ENCODE data around the gene CUL1. TPM values are rescaled to one million over a fixed set of nuclear protein-coding genes. Genes with fewer than 3 reads are reported as not detected.
"Not testable (repeated sequence)": the region's sequence is repeated elsewhere in the genome, so short reads cannot be mapped to it uniquely, and the experiment has no call there.

CUL1 gene
- total RNA-seq, 6 donors from 2014 or later = 29.0 to 65.0 (median 45.9) TPM

- peaks cover 46 to 61% (median 56%) of the 10 kb centered on the region in 4 donors for H3K4me1 ChIP-seq
Measured at GRCh38 chr7:148701414-148701813, 2.7 kb downstream of the CUL1 start.

GRCh38 chr7:148702876-148703670 lies 4.4 kb downstream of the CUL1 start:
- WGBS, 2 donors = 87 to 91% methylated on average over 11 of the region's 11 CpGs
- Histone ChIP-seq H3K27ac (no peak overlapping the region), H3K4me1 (peaks cover 59 to 68% (median 62%) of the 10 kb centered on the region in 4 donors), H3K27me3 (no peaks in the 10 kb centered on the region), H3K4me3 (no peak overlapping the region), H3K9me3 (no peaks in the 10 kb centered on the region), H3K36me3 (no peaks in the 10 kb centered on the region)
- TF ChIP-seq POLR2A (IDR thresholded peaks at IDR 0.05) (no peak), EP300 (IDR thresholded peaks at IDR 0.05) (no peak), POLR2AphosphoS5 (IDR thresholded peaks at IDR 0.05) (no peak)
- TF ChIP-seq, protein P1, sequence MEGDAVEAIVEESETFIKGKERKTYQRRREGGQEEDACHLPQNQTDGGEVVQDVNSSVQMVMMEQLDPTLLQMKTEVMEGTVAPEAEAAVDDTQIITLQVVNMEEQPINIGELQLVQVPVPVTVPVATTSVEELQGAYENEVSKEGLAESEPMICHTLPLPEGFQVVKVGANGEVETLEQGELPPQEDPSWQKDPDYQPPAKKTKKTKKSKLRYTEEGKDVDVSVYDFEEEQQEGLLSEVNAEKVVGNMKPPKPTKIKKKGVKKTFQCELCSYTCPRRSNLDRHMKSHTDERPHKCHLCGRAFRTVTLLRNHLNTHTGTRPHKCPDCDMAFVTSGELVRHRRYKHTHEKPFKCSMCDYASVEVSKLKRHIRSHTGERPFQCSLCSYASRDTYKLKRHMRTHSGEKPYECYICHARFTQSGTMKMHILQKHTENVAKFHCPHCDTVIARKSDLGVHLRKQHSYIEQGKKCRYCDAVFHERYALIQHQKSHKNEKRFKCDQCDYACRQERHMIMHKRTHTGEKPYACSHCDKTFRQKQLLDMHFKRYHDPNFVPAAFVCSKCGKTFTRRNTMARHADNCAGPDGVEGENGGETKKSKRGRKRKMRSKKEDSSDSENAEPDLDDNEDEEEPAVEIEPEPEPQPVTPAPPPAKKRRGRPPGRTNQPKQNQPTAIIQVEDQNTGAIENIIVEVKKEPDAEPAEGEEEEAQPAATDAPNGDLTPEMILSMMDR (IDR thresholded peaks at IDR 0.05) = no peak
- DNase-seq (no peak), ATAC-seq (ENCODE audit: low FRiP score in 2 of 2) (no peak)

More at GRCh38 chr7:148701414-148701813, 2.7 kb downstream of the CUL1 start:
- no peak overlapping the region for H3K27ac ChIP-seq
- peak overlapping the region in 1 of 4 donors; percentile 78 for H3K4me3 ChIP-seq
- TF ChIP-seq POLR2AphosphoS5 (IDR thresholded peaks at IDR 0.05) (no peak), EP300 (IDR thresholded peaks at IDR 0.05) (no peak), POLR2A (IDR thresholded peaks at IDR 0.05) (no peak)
- TF ChIP-seq, protein P1 (IDR thresholded peaks at IDR 0.05) = no peak
- ATAC-seq (ENCODE audit: low FRiP score in 2 of 2) = no peak
- no peaks in the 10 kb centered on the region for H3K27me3 ChIP-seq
- DNase-seq = no peak
- 50 to 58% methylated on average over 1 of the region's 1 CpG for WGBS, 2 donors
- no peaks in the 10 kb centered on the region for H3K36me3 ChIP-seq
- H3K9me3 ChIP-seq = no peaks in the 10 kb centered on the region

GRCh38 chr7:148703671-148703962 lies 4.9 kb downstream of the CUL1 start:
- not testable (repeated sequence) for H3K27me3 ChIP-seq; DNase-seq; H3K4me3 ChIP-seq; H3K27ac ChIP-seq; ATAC-seq (ENCODE audit: low FRiP score in 2 of 2); H3K9me3 ChIP-seq; H3K36me3 ChIP-seq
- 94 to 96% methylated on average over 8 of the region's 8 CpGs for WGBS, 2 donors
- H3K4me1 ChIP-seq = peaks cover 64 to 73% (median 68%) of the 10 kb centered on the region in 4 donors

- ATAC-seq (ENCODE audit: low FRiP score in 2 of 2) = no peak
- Histone ChIP-seq H3K9me3 (no peaks in the 10 kb centered on the region), H3K27ac (no peak overlapping the region), H3K4me1 (peaks cover 68 to 75% (median 73%) of the 10 kb centered on the region in 4 donors), H3K36me3 (no peaks in the 10 kb centered on the region), H3K4me3 (no peak overlapping the region), H3K27me3 (no peaks in the 10 kb centered on the region)
- no peak for DNase-seq
- 74 to 77% methylated on average over 3 of the region's 3 CpGs for WGBS, 2 donors
- TF ChIP-seq POLR2AphosphoS5 (IDR thresholded peaks at IDR 0.05) (no peak), POLR2A (IDR thresholded peaks at IDR 0.05) (no peak), EP300 (IDR thresholded peaks at IDR 0.05) (no peak)
- TF ChIP-seq, protein P1 (IDR thresholded peaks at IDR 0.05) = no peak
Measured at GRCh38 chr7:148704189-148704588, 5.5 kb downstream of the CUL1 start.

GRCh38 chr7:148704970-148705369 lies 6.3 kb downstream of the CUL1 start:
- DNase-seq = no peak
- Histone ChIP-seq H3K27ac (no peak overlapping the region), H3K4me3 (no peak overlapping the region), H3K4me1 (peaks cover 68 to 76% (median 73%) of the 10 kb centered on the region in 4 donors), H3K36me3 (no peaks in the 10 kb centered on the region), H3K27me3 (no peaks in the 10 kb centered on the region), H3K9me3 (no peaks in the 10 kb centered on the region)
- 79 to 81% methylated on average over 3 of the region's 3 CpGs for WGBS, 2 donors
- ATAC-seq (ENCODE audit: low FRiP score in 2 of 2) = no peak
- TF ChIP-seq EP300 (IDR thresholded peaks at IDR 0.05) (no peak), POLR2AphosphoS5 (IDR thresholded peaks at IDR 0.05) (no peak)

- TF ChIP-seq POLR2AphosphoS5 (IDR thresholded peaks at IDR 0.05) = no peak
- TF ChIP-seq, protein P1 (IDR thresholded peaks at IDR 0.05) = no peak
- TF ChIP-seq EP300 (IDR thresholded peaks at IDR 0.05) = no peak
- TF ChIP-seq POLR2A (IDR thresholded peaks at IDR 0.05) = no peak
- Histone ChIP-seq H3K36me3 (no peaks in the 10 kb centered on the region), H3K27me3 (no peaks in the 10 kb centered on the region), H3K27ac (no peak overlapping the region), H3K9me3 (no peaks in the 10 kb centered on the region), H3K4me3 (no peak overlapping the region), H3K4me1 (peaks cover 58 to 71% (median 62%) of the 10 kb centered on the region in 4 donors)
- no peak for ATAC-seq (ENCODE audit: low FRiP score in 2 of 2)
- 88 to 92% methylated on average over 5 of the region's 5 CpGs for WGBS, 2 donors
- no peak for DNase-seq
Measured at GRCh38 chr7:148706368-148706767, 7.7 kb downstream of the CUL1 start.

All from upper lobe of left lung (tissue), 6 donors.